Body of pancreas (tissue), 4 donors: ENCODE data around the gene WNT11. TPM values are rescaled to one million over a fixed set of nuclear protein-coding genes. Genes with fewer than 3 reads are reported as not detected.

Experiments used
- ATAC-seq: fragments of 150-250 bp; one replicate; pipeline ENCODE4 v1.9.1; 2016
- DNase-seq, 4 donors: peaks; one replicate each; pipeline ENCODE4 v3.0.0-alpha.2; 2019
- H3K27ac ChIP-seq, 4 donors: fragments of 200-600 bp; sonication (generic); 1 replicate in 3 of 4; 2 replicates in 1 of 4; pipeline versions ENCODE4 v1.5.1 to v1.6.1; 2016 to 2019; ENCODE audit warnings: mild to moderate bottlenecking in 1 of 4, mixed read lengths in 1 of 4, moderate library complexity in 1 of 4
- H3K27me3 ChIP-seq, 2 donors: fragments of 200-600 bp; sonication (generic); one replicate each; pipeline ENCODE4 v1.6.0; 2016; ENCODE audit warnings: mild to moderate bottlenecking in 1 of 2
- H3K36me3 ChIP-seq, 2 donors: fragments of 200-600 bp; sonication (generic); replicated peaks in 1 of 2; 2 replicates each; pipeline ENCODE4 v1.5.1; 2016; ENCODE audit warnings: low read depth in 2 of 2; ENCODE audit not compliant: insufficient read depth in 1 of 2
- H3K4me1 ChIP-seq: fragments of 200-600 bp; sonication (generic); one replicate; pipeline ENCODE4 v1.6.0; 2016
- H3K4me3 ChIP-seq, 2 donors: fragments of 200-600 bp; sonication (generic); 1 replicate in 1 of 2; 2 replicates in 1 of 2; pipeline ENCODE4 v1.5.1; 2016 to 2019
- H3K9me3 ChIP-seq, 3 donors: fragments of 200-600 bp; sonication (generic); 1 replicate in 2 of 3; 2 replicates in 1 of 3; pipeline ENCODE4 v1.5.1; 2016
- CTCF ChIP-seq, 7 experiments: fragments of 450-650 bp in 4 of 7; fragments of 200-600 bp in 3 of 7; sonication (generic) in 3 of 7; IDR thresholded peaks; one replicate each; pipeline ENCODE4 v1.5.1; 2016 to 2019; ENCODE audit warnings: antibody characterized with exemption in 7 of 7
- POLR2A ChIP-seq, 3 donors: fragments of 450-650 bp; IDR thresholded peaks; one replicate each; pipeline ENCODE4 v1.6.1; 2016; ENCODE audit warnings: antibody characterized with exemption in 3 of 3, mild to moderate bottlenecking in 2 of 3
- WGBS, 2 donors: methylation state at CpG; one replicate each; pipeline ENCODE4 v1.1.5; 2017; 5-methylcytosine and 5-hydroxymethylcytosine counted together
- intact Hi-C: fragments of 100-400 bp; cut with DNase I; formaldehyde crosslinking; loops from one replicate; pipeline ENCODE4 v1.15.1; 2023
- total RNA-seq, 2 donors: library from RNA; depleted of rRNA; stranded (reverse); fragments of >200 nt; gene quantifications; one replicate each; pipeline ENCODE4 v1.1.0, GENCODE V29; 2016

WNT11 gene
- total RNA-seq, 2 donors from 2014 or later, result 4.2 to 23.4 TPM

GRCh38 chr11:76228875-76229149, 22.5 kb upstream of the WNT11 start:
- DNase-seq (no peak), ATAC-seq (no peak)
- peaks cover 8% of the 10 kb centered on the region for H3K4me1 ChIP-seq
- 89% methylated on average over 5 of the region's 5 CpGs for WGBS, 2 donors
- H3K4me3 ChIP-seq, result no peak overlapping the region
- no peak overlapping the region for H3K27ac ChIP-seq
- TF ChIP-seq POLR2A (IDR thresholded peaks at IDR 0.05), result no peak
- no peak for TF ChIP-seq CTCF (IDR thresholded peaks at IDR 0.05)
- intact Hi-C loops, result no loop called here
- H3K9me3 ChIP-seq, result no peaks in the 10 kb centered on the region
- no peaks in the 10 kb centered on the region for H3K36me3 ChIP-seq
- H3K27me3 ChIP-seq, result no peaks in the 10 kb centered on the region

GRCh38 chr11:76228071-76228874, 22.0 kb upstream of the WNT11 start:
- no peaks in the 10 kb centered on the region for H3K36me3 ChIP-seq
- peaks cover 8% of the 10 kb centered on the region for H3K4me1 ChIP-seq
- H3K4me3 ChIP-seq, result no peak overlapping the region
- no peaks in the 10 kb centered on the region for H3K27me3 ChIP-seq
- WGBS, 2 donors, result 83 to 91% methylated on average over 15 of the region's 15 CpGs
- DNase-seq (no peak), ATAC-seq (no peak)
- no peak overlapping the region for H3K27ac ChIP-seq
- intact Hi-C loops, result no loop called here
- H3K9me3 ChIP-seq, result no peaks in the 10 kb centered on the region
- TF ChIP-seq POLR2A (IDR thresholded peaks at IDR 0.05), result no peak
- no peak for TF ChIP-seq CTCF (IDR thresholded peaks at IDR 0.05)

GRCh38 chr11:76226626-76227025, 20.3 kb upstream of the WNT11 start:
- no peaks in the 10 kb centered on the region for H3K36me3 ChIP-seq
- TF ChIP-seq POLR2A (IDR thresholded peaks at IDR 0.05) (no peak), CTCF (IDR thresholded peaks at IDR 0.05) (no peak)
- H3K27me3 ChIP-seq, result no peaks in the 10 kb centered on the region
- H3K27ac ChIP-seq, result no peak overlapping the region
- 89 to 93% methylated on average over 3 of the region's 3 CpGs for WGBS, 2 donors
- no peak overlapping the region for H3K4me3 ChIP-seq
- peaks cover 6% of the 10 kb centered on the region for H3K4me1 ChIP-seq
- no peaks in the 10 kb centered on the region for H3K9me3 ChIP-seq
- DNase-seq, result no peak
- intact Hi-C loops, result no loop called here
- ATAC-seq, result no peak

GRCh38 chr11:76225122-76225611, 18.9 kb upstream of the WNT11 start:
- Histone ChIP-seq H3K27ac (no peak overlapping the region), H3K9me3 (no peaks in the 10 kb centered on the region), H3K27me3 (no peaks in the 10 kb centered on the region), H3K4me3 (no peak overlapping the region), H3K4me1 (no peaks in the 10 kb centered on the region), H3K36me3 (no peaks in the 10 kb centered on the region)
- 83% methylated on average over 16 to 17 of the region's 17 CpGs for WGBS, 2 donors
- peak; percentile 64 for ATAC-seq
- no peak for TF ChIP-seq POLR2A (IDR thresholded peaks at IDR 0.05)
- no peak for TF ChIP-seq CTCF (IDR thresholded peaks at IDR 0.05)
- no peak for DNase-seq
- intact Hi-C loops, result no loop called here
